Left colon (tissue), 2 donors: ENCODE measurements around the gene SKI. TPM values are rescaled to one million over a fixed set of nuclear protein-coding genes. Genes with fewer than 3 reads are reported as not detected.

Source experiments
- ATAC-seq: fragments of 200-7000 bp; cut with Tn5 transposase; one replicate; pipeline ENCODE4 v1.9.1; 2020; ENCODE audit warnings: mild to moderate bottlenecking, moderate library complexity
- DNase-seq, 2 donors: peaks; one replicate each; pipeline ENCODE4 v3.0.0-alpha.2; 2020
- intact Hi-C, 2 donors: fragments of 100-400 bp; cut with DNase I in 1 of 2; cut with micrococcal nuclease in 1 of 2; formaldehyde crosslinking; loops; one replicate each; pipeline versions ENCODE4 v1.11.2 to v1.14.0; 2022; cut with DNase I, micrococcal nuclease
- total RNA-seq, 2 donors: library from RNA; stranded (reverse); fragmentation: NEBNext Ultra II Directional; extraction: Animal tissue kit (Norgen Biotek cat#: 25700); gene quantifications; one replicate each; pipeline ENCODE4 v1.2.1, GENCODE V29; 2021
- donor health status: DM: no; HTN: no; CAD: no.
- donor health status: DM: yes; HTN: yes; CAD: no.

Gene SKI
- total RNA-seq, 2 donors from 2014 or later = 30.2 to 35.5 TPM

- DNase-seq = no peak
- intact Hi-C loops = no loop called here
- no peak for ATAC-seq
Observed at GRCh38 chr1:2267862-2268261, 39.7 kb downstream of the SKI start.

GRCh38 chr1:2268285-2269056 is 40.4 kb downstream of the SKI start:
- DNase-seq = no peak
- intact Hi-C loops = no loop called here
- ATAC-seq = no peak

- intact Hi-C loops = no loop called here
- DNase-seq (no peak), ATAC-seq (no peak)
Observed at GRCh38 chr1:2269193-2269921, 41.2 kb downstream of the SKI start.

GRCh38 chr1:2269922-2270259 is 41.8 kb downstream of the SKI start:
- ATAC-seq = no peak
- no peak for DNase-seq
- intact Hi-C loops = no loop called here

- intact Hi-C loops = no loop called here
- ATAC-seq = no peak
- no peak for DNase-seq
Observed at GRCh38 chr1:2270260-2271100, 42.4 kb downstream of the SKI start.

GRCh38 chr1:2271211-2271721 is 43.1 kb downstream of the SKI start:
- DNase-seq (no peak), ATAC-seq (no peak)
- intact Hi-C loops = no loop called here

GRCh38 chr1:2271841-2272655 is 43.9 kb downstream of the SKI start:
- intact Hi-C loops = no loop called here
- DNase-seq (no peak), ATAC-seq (peak; percentile 38)

- intact Hi-C loops = no loop called here
- peak; percentile 39 for ATAC-seq
Observed at GRCh38 chr1:2272686-2273400, 44.7 kb downstream of the SKI start.

GRCh38 chr1:2273401-2274090 is 45.4 kb downstream of the SKI start:
- DNase-seq (no peak), ATAC-seq (no peak)
- intact Hi-C loops = no loop called here

More at GRCh38 chr1:2272686-2273400, 44.7 kb downstream of the SKI start:
- DNase-seq = no peak

- ATAC-seq (no peak), DNase-seq (no peak)
- intact Hi-C loops = no loop called here
Observed at GRCh38 chr1:2274231-2274928, 46.3 kb downstream of the SKI start.

- intact Hi-C loops = no loop called here
- no peak for DNase-seq
Observed at GRCh38 chr1:2274929-2275475, 46.9 kb downstream of the SKI start.

GRCh38 chr1:2275796-2276536 is 47.8 kb downstream of the SKI start:
- intact Hi-C loops = no loop called here
- ATAC-seq (peak; percentile 56), DNase-seq (no peak)

More at GRCh38 chr1:2274929-2275475, 46.9 kb downstream of the SKI start:
- ATAC-seq = no peak

- DNase-seq (no peak), ATAC-seq (no peak)
- intact Hi-C loops = no loop called here
Observed at GRCh38 chr1:2276803-2277580, 48.9 kb downstream of the SKI start.

GRCh38 chr1:2277741-2278488 is 49.8 kb downstream of the SKI start:
- DNase-seq (no peak), ATAC-seq (peak; percentile 61)
- intact Hi-C loops = no loop called here
